PC-3 (cell line): ENCODE data around the gene ZNF841. TPM values are rescaled to one million over a fixed set of nuclear protein-coding genes. Genes with fewer than 3 reads are reported as not detected.
A peak's percentile ranks its signal among the peaks of the same experiment; 100 is the strongest.

Source experiments
- ATAC-seq: fragments of 200-7000 bp; cut with Tn5 transposase; 2 replicates; pipeline ENCODE4 v1.9.1; 2020; ENCODE audit warnings: mild to moderate bottlenecking, moderate library complexity
- BruUV-seq: library from RNA; stranded (reverse); fragments of 400-500 nt; replicated peaks from 2 replicates; lab custom pipeline; 2021; lab: Mats Ljungman, UMichigan
- CTCF ChIA-PET: fragments of 300-600 bp; sonication (Branson Sonifier 250); formaldehyde crosslinking; loops from one replicate; lab custom pipeline; 2022; ENCODE audit warnings: antibody characterized with exemption; lab: Charles Lee
- POLR2A ChIA-PET: fragments of 300-600 bp; sonication (Branson Sonifier 250); formaldehyde crosslinking; loops from one replicate; lab custom pipeline; 2022; ENCODE audit warnings: antibody characterized with exemption; ENCODE audit not compliant: unreplicated experiment; lab: Charles Lee
- DNase-seq: peaks from one replicate; pipeline ENCODE4 v3.0.0-alpha.2; 2015
- H2AFZ ChIP-seq: fragments of 300-600 bp; sonication (generic); 2 replicates; pipeline ENCODE4 v1.6.0; 2016; ENCODE audit warnings: antibody characterized with exemption, low read length
- H3F3A ChIP-seq: fragments of 300-600 bp; sonication (generic); one replicate; pipeline ENCODE4 v1.6.0; 2017; ENCODE audit warnings: antibody characterized with exemption, low read length, control low read depth, mild to moderate bottlenecking; ENCODE audit not compliant: unreplicated experiment
- H3K27ac ChIP-seq: fragments of 300-600 bp; sonication (generic); 2 replicates; pipeline ENCODE4 v1.5.1; 2016; ENCODE audit warnings: mild to moderate bottlenecking, low read length
- H3K27me3 ChIP-seq: fragments of 300-600 bp; sonication (generic); 2 replicates; pipeline ENCODE4 v1.6.1; 2016; ENCODE audit warnings: low read length, mixed read lengths
- H3K36me3 ChIP-seq: fragments of 300-600 bp; sonication (generic); 2 replicates; pipeline ENCODE4 v1.6.1; 2016; ENCODE audit warnings: low read depth, mixed run types, low read length, mixed read lengths
- H3K4me1 ChIP-seq: fragments of 300-600 bp; sonication (generic); 2 replicates; pipeline ENCODE4 v1.5.1; 2016; ENCODE audit warnings: low read length; ENCODE audit not compliant: insufficient read depth
- H3K4me2 ChIP-seq: fragments of 300-600 bp; sonication (generic); 2 replicates; pipeline ENCODE4 v1.6.0; 2016; ENCODE audit warnings: low read length
- H3K4me3 ChIP-seq: fragments of 300-600 bp; sonication (generic); 2 replicates; pipeline ENCODE4 v1.5.1; 2016; ENCODE audit warnings: mild to moderate bottlenecking, low read length, mixed read lengths
- H3K79me2 ChIP-seq: fragments of 300-600 bp; sonication (generic); 2 replicates; pipeline ENCODE4 v1.6.1; 2017; ENCODE audit warnings: low read length, mixed read lengths
- H3K9ac ChIP-seq: fragments of 300-600 bp; sonication (generic); 2 replicates; pipeline ENCODE4 v1.6.0; 2016; ENCODE audit warnings: mild to moderate bottlenecking, low read length
- H3K9me2 ChIP-seq: fragments of 300-600 bp; sonication (generic); replicated peaks from 2 replicates; pipeline ENCODE4 v1.6.1; 2016; ENCODE audit warnings: mixed run types, low read length, mixed read lengths
- H3K9me3 ChIP-seq: fragments of 300-600 bp; sonication (generic); 2 replicates; pipeline ENCODE4 v1.6.1; 2016; ENCODE audit warnings: low read length, mixed read lengths
- H4K20me1 ChIP-seq: fragments of 300-600 bp; sonication (generic); 2 replicates; pipeline ENCODE4 v1.6.1; 2016; ENCODE audit warnings: low read length, mixed read lengths
- CTCF ChIP-seq: fragments of 300-600 bp; sonication (generic); conservative IDR thresholded peaks from 2 replicates; pipeline ENCODE4 v1.5.1; 2017; ENCODE audit warnings: antibody characterized with exemption, low read depth, mild to moderate bottlenecking, low read length
- EZH2 ChIP-seq: fragments of 300-600 bp; sonication (generic); IDR thresholded peaks from one replicate; pipeline ENCODE4 v1.6.1; 2017; ENCODE audit warnings: antibody characterized with exemption, mild to moderate bottlenecking, low read length; ENCODE audit not compliant: unreplicated experiment
- EZH2phosphoT487 ChIP-seq: fragments of 300-600 bp; sonication (generic); IDR thresholded peaks from 2 replicates; pipeline ENCODE4 v1.6.1; 2018; ENCODE audit warnings: mild to moderate bottlenecking, antibody characterized with exemption, low read length, borderline replicate concordance
- intact Hi-C: fragments of 100-400 bp; cut with micrococcal nuclease; formaldehyde crosslinking; loops from 2 replicates; pipeline ENCODE4 v1.9.0; 2023
- total RNA-seq: library from RNA; depleted of rRNA; stranded (reverse); fragments of >200 nt; gene quantifications from 2 replicates; pipeline ENCODE4 v1.2.3, GENCODE V29; 2014

ZNF841 gene
- total RNA-seq, 1 experiment from 2014 or later, result 11.6 TPM

- peak within 1 kb of the TSS; percentile 94 for H3K4me2 ChIP-seq
- DNase-seq (peak; percentile 96), ATAC-seq (peak; percentile 92)
- H3K79me2 ChIP-seq, result peaks cover 24% of the 10 kb centered on the region
- no peaks in the 10 kb centered on the region for H4K20me1 ChIP-seq
- intact Hi-C loops, result loop anchor here (1.0 kb wide), 2 partner anchors 50 to 98 kb away; no protein-coding TSS in a partner anchor
- BruUV-seq, result TSS peak; percentile 94
- ChIA-PET CTCF (interaction anchor here (0.5 to 0.7 kb wide), 2 partner anchors 50 to 1500 kb away, joined by 3 to 6 read pairs; partner anchors contain the start of gene PPP2R1A), POLR2A (interaction anchor here (2.1 kb wide), 1 partner anchor 50 kb away, joined by 48 read pairs; the partner anchor contains the start of gene PPP2R1A)
- H3K27me3 ChIP-seq, result no peaks in the 10 kb centered on the region
- peaks cover 7% of the 10 kb centered on the region; the same call in 1 of the 2 replicates for H3K4me1 ChIP-seq
- H3K9ac ChIP-seq, result peak within 1 kb of the TSS; percentile 92
- no peaks in the 10 kb centered on the region for H3F3A ChIP-seq
- H3K36me3 ChIP-seq, result peaks cover 30% of the 10 kb centered on the region
- H3K27ac ChIP-seq, result peak within 1 kb of the TSS; percentile 81
- H3K4me3 ChIP-seq, result peak within 1 kb of the TSS; percentile 91
- peaks cover 41% of the 10 kb centered on the region for H3K9me3 ChIP-seq
- H2AFZ ChIP-seq, result peak within 1 kb of the TSS; percentile 95
- no peaks in the 10 kb centered on the region for H3K9me2 ChIP-seq
- peak; percentile 90 for TF ChIP-seq CTCF
- no peak for TF ChIP-seq EZH2phosphoT487
- TF ChIP-seq EZH2, result no peak
Measured at GRCh38 chr19:52139252-52140031, 43.9 kb upstream of the ZNF841 start, which contains the start of gene ZNF616. ZNF616 (minus strand) TSS chr19:52139938; CDS start chr19:52130512, 9,426 bp downstream.

- Histone ChIP-seq H3K4me2 (peak overlapping the region; percentile 94), H3K9me3 (peaks cover 46% of the 10 kb centered on the region), H3F3A (no peaks in the 10 kb centered on the region), H4K20me1 (no peaks in the 10 kb centered on the region), H3K4me3 (peak overlapping the region; percentile 91), H2AFZ (peak overlapping the region; percentile 95), H3K9ac (peak overlapping the region; percentile 92), H3K27me3 (no peaks in the 10 kb centered on the region), H3K27ac (peak overlapping the region; percentile 81), H3K79me2 (peaks cover 24% of the 10 kb centered on the region), H3K9me2 (no peaks in the 10 kb centered on the region), H3K36me3 (peaks cover 35% of the 10 kb centered on the region), H3K4me1 (peaks cover 7% of the 10 kb centered on the region; the same call in 1 of the 2 replicates)
- ATAC-seq (no peak), DNase-seq (no peak)
- ChIA-PET CTCF (interaction anchor here (0.6 kb wide), 1 partner anchor 51 kb away, joined by 4 read pairs; the partner anchor contains the start of gene PPP2R1A), POLR2A (no interaction called here)
- intact Hi-C loops, result loop anchor here (1.0 kb wide), 2 partner anchors 50 to 98 kb away; no protein-coding TSS in a partner anchor
- no TSS peak for BruUV-seq
- TF ChIP-seq CTCF (no peak), EZH2phosphoT487 (no peak), EZH2 (no peak)
Measured at GRCh38 chr19:52138983-52139251, 43.4 kb upstream of the ZNF841 start.
